ENCODE measurements around the gene PSMD1.
"Not testable (repeated sequence)": the region's sequence is repeated elsewhere in the genome, so short reads cannot be mapped to it uniquely, and the experiment has no call there.

The PSMD1 gene

GRCh38 chr2:231163011-231163410, 106.3 kb downstream of the PSMD1 start:
- DNase-seq = no peak

- no peak for DNase-seq
Measured at GRCh38 chr2:231163414-231164095, 106.9 kb downstream of the PSMD1 start.

GRCh38 chr2:231167745-231168459, 111.2 kb downstream of the PSMD1 start:
- no peak for DNase-seq

- DNase-seq = no peak
Measured at GRCh38 chr2:231168460-231169139, 111.9 kb downstream of the PSMD1 start.

- DNase-seq = no peak
Measured at GRCh38 chr2:231169488-231169887, 112.8 kb downstream of the PSMD1 start.

- no peak for DNase-seq
Measured at GRCh38 chr2:231170055-231170454, 113.4 kb downstream of the PSMD1 start.

- no peak for DNase-seq
Measured at GRCh38 chr2:231172025-231172424, 115.4 kb downstream of the PSMD1 start.

GRCh38 chr2:231174211-231174651, 117.6 kb downstream of the PSMD1 start:
- DNase-seq = no peak

GRCh38 chr2:231176066-231176465, 119.4 kb downstream of the PSMD1 start:
- no peak for DNase-seq

GRCh38 chr2:231177156-231178025, 120.7 kb downstream of the PSMD1 start:
- no peak for DNase-seq

GRCh38 chr2:231178805-231179204, 122.1 kb downstream of the PSMD1 start:
- DNase-seq = not testable (repeated sequence)

- no peak for DNase-seq
Measured at GRCh38 chr2:231181860-231182512, 125.3 kb downstream of the PSMD1 start.

- DNase-seq = no peak
Measured at GRCh38 chr2:231182513-231182899, 125.8 kb downstream of the PSMD1 start.

GRCh38 chr2:231183851-231184250, 127.2 kb downstream of the PSMD1 start:
- no peak for DNase-seq

GRCh38 chr2:231184319-231184718, 127.7 kb downstream of the PSMD1 start:
- no peak for DNase-seq

- no peak for DNase-seq
Measured at GRCh38 chr2:231185050-231185725, 128.5 kb downstream of the PSMD1 start.

GRCh38 chr2:231185886-231186285, 129.2 kb downstream of the PSMD1 start:
- no peak for DNase-seq

GRCh38 chr2:231186325-231186724, 129.7 kb downstream of the PSMD1 start:
- no peak for DNase-seq

- no peak for DNase-seq
Measured at GRCh38 chr2:231187736-231188505, 131.3 kb downstream of the PSMD1 start.

- DNase-seq = no peak
Measured at GRCh38 chr2:231188506-231189170, 132.0 kb downstream of the PSMD1 start.

Measured in NCI-H1930 (cell line).